ENCODE measurements around the gene MRTFA.

GRCh38 chr22:40453671-40454070 lies 182.8 kb downstream of the MRTFA start:
- TF ChIP-seq POLR2AphosphoS5 (IDR thresholded peaks at IDR 0.05) (no peak), CTCF (IDR thresholded peaks at IDR 0.05) (no peak), EP300 (IDR thresholded peaks at IDR 0.05) (no peak)
